ENCODE measurements around the gene UNC13A. TPM values are rescaled to one million over a fixed set of nuclear protein-coding genes. Genes with fewer than 3 reads are reported as not detected.

UNC13A gene
- total and polyA plus RNA-seq, 2 of the 13 experiments (the other 11 are each of a cell fraction or from before 2014, with no cell fraction given), result 0.11 to 0.45 TPM

DNA sequence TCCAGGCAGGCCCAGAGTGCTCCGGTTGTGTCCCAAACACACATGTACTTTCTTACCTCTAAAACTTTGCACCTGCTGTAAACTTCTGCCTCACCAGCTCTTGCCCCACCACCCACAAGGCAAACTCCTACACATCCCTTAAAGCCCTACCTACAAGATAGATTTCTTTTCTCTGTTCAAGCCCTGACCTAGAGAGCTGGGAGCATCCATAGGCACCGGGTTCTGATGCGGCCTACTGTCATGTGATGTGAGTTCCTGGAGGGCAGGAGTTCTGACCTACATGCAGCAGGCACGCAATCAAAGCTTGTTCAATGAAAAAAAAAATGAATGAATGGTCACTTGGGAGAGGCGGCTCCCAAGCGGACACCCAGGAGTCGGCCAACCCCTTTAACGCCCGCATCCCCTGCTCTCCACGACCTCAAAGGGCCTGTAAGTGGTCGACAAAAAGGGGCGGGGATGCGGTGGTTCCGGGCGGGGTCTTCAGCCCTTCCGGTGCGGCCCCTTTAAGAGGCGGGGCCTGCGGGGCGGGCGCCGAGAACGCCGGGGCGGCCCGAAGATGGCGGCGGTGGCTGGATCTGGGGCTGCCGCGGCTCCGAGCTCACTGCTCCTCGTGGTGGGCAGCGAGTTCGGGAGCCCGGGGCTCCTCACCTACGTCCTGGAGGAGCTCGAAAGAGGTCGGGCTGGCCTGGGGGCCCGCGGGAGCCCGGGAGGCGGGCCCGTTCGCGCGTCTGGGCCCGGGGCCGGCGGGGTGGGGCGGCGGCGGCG lies 31.0 kb upstream of the UNC13A start, which contains the start of gene MAP1S (continued):
- TF ChIP-seq THRA (CRISPR knock-in tag; IDR thresholded peaks at IDR 0.05; ENCODE audit: borderline replicate concordance), result 0 out of 2 replicates have a peak, but pooled peaks have one; percentile 12
- TF ChIP-seq THAP11 (CRISPR knock-in tag; IDR thresholded peaks at IDR 0.05), result 0 out of 2 replicates have a peak, but pooled peaks have one; percentile 58
- TF ChIP-seq ZBTB25 (CRISPR knock-in tag; IDR thresholded peaks at IDR 0.05), result 0 out of 2 replicates have a peak, but pooled peaks have one; percentile 43
- no peak for TF ChIP-seq NCOA2 (CRISPR knock-in tag; IDR thresholded peaks at IDR 0.05)
- no peak for TF ChIP-seq ATF5 (CRISPR knock-in tag; IDR thresholded peaks at IDR 0.05; ENCODE audit: low read depth)
- TF ChIP-seq ASH2L (IDR thresholded peaks at IDR 0.05; ENCODE audit: insufficient read length, low read depth, low read length), result peak; percentile 45
- TF ChIP-seq ETV5 (CRISPR knock-in tag; IDR thresholded peaks at IDR 0.05; ENCODE audit: borderline replicate concordance), result peak; percentile 82; the same call in 1 of the 2 replicates
- peak; percentile 18; the same call in 1 of the 2 replicates for TF ChIP-seq ZNF503 (CRISPR knock-in tag; IDR thresholded peaks at IDR 0.05)
- TF ChIP-seq PRDM10 (CRISPR knock-in tag; IDR thresholded peaks at IDR 0.05; ENCODE audit: low read depth), result peak; percentile 32; the same call in 1 of the 2 replicates
- TF ChIP-seq FOXP4 (CRISPR knock-in tag; IDR thresholded peaks at IDR 0.05), result peak; percentile 48; the same call in 1 of the 2 replicates
- TF ChIP-seq NR2C2 (CRISPR knock-in tag; IDR thresholded peaks at IDR 0.05; ENCODE audit: borderline replicate concordance), result peak; percentile 35; the same call in 1 of the 2 replicates
- TF ChIP-seq HCFC1 (IDR thresholded peaks at IDR 0.05; ENCODE audit: low read depth, low read length), result peak; percentile 15; the same call in 1 of the 2 replicates
- TF ChIP-seq ZNF672 (CRISPR knock-in tag; IDR thresholded peaks at IDR 0.05), result no peak
- TF ChIP-seq ZNF143 (CRISPR knock-in tag; IDR thresholded peaks at IDR 0.05), result peak; percentile 70
- peak; percentile 91 for TF ChIP-seq ZNF501 (CRISPR knock-in tag; IDR thresholded peaks at IDR 0.05)
- TF ChIP-seq REL (CRISPR knock-in tag; conservative IDR thresholded peaks at IDR 0.05), result 0 out of 2 replicates have a peak, but pooled peaks have one; percentile 52

Measured in HepG2 (cell line).